Body of pancreas (tissue), 4 donors: ENCODE measurements around the gene ARHGEF17. TPM values are rescaled to one million over a fixed set of nuclear protein-coding genes. Genes with fewer than 3 reads are reported as not detected.

Source experiments
- ATAC-seq: fragments of 150-250 bp; one replicate; pipeline ENCODE4 v1.9.1; 2016
- DNase-seq, 4 donors: peaks; one replicate each; pipeline ENCODE4 v3.0.0-alpha.2; 2019
- H3K27ac ChIP-seq, 4 donors: fragments of 200-600 bp; sonication (generic); 1 replicate in 3 of 4; 2 replicates in 1 of 4; pipeline versions ENCODE4 v1.5.1 to v1.6.1; 2016 to 2019; ENCODE audit warnings: mild to moderate bottlenecking in 1 of 4, mixed read lengths in 1 of 4, moderate library complexity in 1 of 4
- H3K27me3 ChIP-seq, 2 donors: fragments of 200-600 bp; sonication (generic); one replicate each; pipeline ENCODE4 v1.6.0; 2016; ENCODE audit warnings: mild to moderate bottlenecking in 1 of 2
- H3K36me3 ChIP-seq, 2 donors: fragments of 200-600 bp; sonication (generic); replicated peaks in 1 of 2; 2 replicates each; pipeline ENCODE4 v1.5.1; 2016; ENCODE audit warnings: low read depth in 2 of 2; ENCODE audit not compliant: insufficient read depth in 1 of 2
- H3K4me1 ChIP-seq: fragments of 200-600 bp; sonication (generic); one replicate; pipeline ENCODE4 v1.6.0; 2016
- H3K4me3 ChIP-seq, 2 donors: fragments of 200-600 bp; sonication (generic); 1 replicate in 1 of 2; 2 replicates in 1 of 2; pipeline ENCODE4 v1.5.1; 2016 to 2019
- H3K9me3 ChIP-seq, 3 donors: fragments of 200-600 bp; sonication (generic); 1 replicate in 2 of 3; 2 replicates in 1 of 3; pipeline ENCODE4 v1.5.1; 2016
- CTCF ChIP-seq, 7 experiments: fragments of 450-650 bp in 4 of 7; fragments of 200-600 bp in 3 of 7; sonication (generic) in 3 of 7; IDR thresholded peaks; one replicate each; pipeline ENCODE4 v1.5.1; 2016 to 2019; ENCODE audit warnings: antibody characterized with exemption in 7 of 7
- POLR2A ChIP-seq, 3 donors: fragments of 450-650 bp; IDR thresholded peaks; one replicate each; pipeline ENCODE4 v1.6.1; 2016; ENCODE audit warnings: antibody characterized with exemption in 3 of 3, mild to moderate bottlenecking in 2 of 3
- WGBS, 2 donors: methylation state at CpG; one replicate each; pipeline ENCODE4 v1.1.5; 2017; 5-methylcytosine and 5-hydroxymethylcytosine counted together
- intact Hi-C: fragments of 100-400 bp; cut with DNase I; formaldehyde crosslinking; loops from one replicate; pipeline ENCODE4 v1.15.1; 2023
- total RNA-seq, 2 donors: library from RNA; depleted of rRNA; stranded (reverse); fragments of >200 nt; gene quantifications; one replicate each; pipeline ENCODE4 v1.1.0, GENCODE V29; 2016

ARHGEF17 gene
- total RNA-seq, 2 donors from 2014 or later, result 19.2 to 28.0 TPM

GRCh38 chr11:73294604-73295003 lies 13.5 kb upstream of the ARHGEF17 start:
- no peak for DNase-seq
- peaks cover under 1% of the 10 kb centered on the region for H3K4me1 ChIP-seq
- H3K36me3 ChIP-seq, result no peaks in the 10 kb centered on the region
- H3K27ac ChIP-seq, result no peak overlapping the region
- ATAC-seq, result no peak
- H3K4me3 ChIP-seq, result no peak overlapping the region
- no peaks in the 10 kb centered on the region for H3K9me3 ChIP-seq
- no peak for TF ChIP-seq CTCF (IDR thresholded peaks at IDR 0.05)
- no peak for TF ChIP-seq POLR2A (IDR thresholded peaks at IDR 0.05)
- H3K27me3 ChIP-seq, result no peaks in the 10 kb centered on the region
- intact Hi-C loops, result loop anchor here (5.0 to 10.0 kb wide), 2 partner anchors 38 to 100 kb away; no protein-coding TSS in a partner anchor

- peak; percentile 57 to 71 (median 64) for DNase-seq
- Histone ChIP-seq H3K36me3 (no peaks in the 10 kb centered on the region), H3K4me1 (no peaks in the 10 kb centered on the region), H3K4me3 (no peak overlapping the region), H3K27me3 (no peaks in the 10 kb centered on the region), H3K9me3 (no peaks in the 10 kb centered on the region), H3K27ac (no peak overlapping the region)
- intact Hi-C loops, result loop anchor here (5.0 to 10.0 kb wide), 2 partner anchors 37 to 99 kb away; no protein-coding TSS in a partner anchor
- TF ChIP-seq CTCF (IDR thresholded peaks at IDR 0.05), result peak; percentile 62 to 83 (median 73)
- TF ChIP-seq POLR2A (IDR thresholded peaks at IDR 0.05), result no peak
- WGBS, 2 donors, result 30 to 34% methylated on average over 9 to 12 of the region's 12 CpGs
- peak; percentile 62 for ATAC-seq
Measured at GRCh38 chr11:73295241-73295995, 12.7 kb upstream of the ARHGEF17 start.

- H3K4me1 ChIP-seq, result no peaks in the 10 kb centered on the region
- TF ChIP-seq CTCF (IDR thresholded peaks at IDR 0.05) (no peak), POLR2A (IDR thresholded peaks at IDR 0.05) (no peak)
- H3K4me3 ChIP-seq, result no peak overlapping the region
- H3K27ac ChIP-seq, result no peak overlapping the region
- H3K9me3 ChIP-seq, result no peaks in the 10 kb centered on the region
- DNase-seq, result no peak
- no peak for ATAC-seq
- no peaks in the 10 kb centered on the region for H3K27me3 ChIP-seq
- no peaks in the 10 kb centered on the region for H3K36me3 ChIP-seq
- intact Hi-C loops, result loop anchor here (5.0 to 10.0 kb wide), 2 partner anchors 36 to 99 kb away; no protein-coding TSS in a partner anchor
- WGBS, 2 donors, result 56 to 72% methylated on average over 3 of the region's 3 CpGs
Measured at GRCh38 chr11:73295996-73296318, 12.1 kb upstream of the ARHGEF17 start.

GRCh38 chr11:73296501-73297230 lies 11.4 kb upstream of the ARHGEF17 start:
- Histone ChIP-seq H3K27ac (no peak overlapping the region), H3K27me3 (no peaks in the 10 kb centered on the region), H3K4me1 (no peaks in the 10 kb centered on the region), H3K9me3 (no peaks in the 10 kb centered on the region), H3K36me3 (no peaks in the 10 kb centered on the region), H3K4me3 (no peak overlapping the region)
- TF ChIP-seq POLR2A (IDR thresholded peaks at IDR 0.05) (no peak), CTCF (IDR thresholded peaks at IDR 0.05) (no peak)
- no peak for ATAC-seq
- intact Hi-C loops, result loop anchor here (5.0 to 10.0 kb wide), 2 partner anchors 36 to 98 kb away; no protein-coding TSS in a partner anchor
- DNase-seq, result no peak
- WGBS, 2 donors, result 73 to 81% methylated on average over 16 to 34 of the region's 35 CpGs
